ENCODE measurements around the gene HDAC10. TPM values are rescaled to one million over a fixed set of nuclear protein-coding genes. Genes with fewer than 3 reads are reported as not detected.

HDAC10 gene
- total RNA-seq, 4 donors from 2014 or later, result 43.1 to 93.7 (median 56.2) TPM

- WGBS, result 0% methylated on average over 5 of the region's 92 CpGs
- TF ChIP-seq EP300 (IDR thresholded peaks at IDR 0.05), result no peak
- TF ChIP-seq, protein P1, sequence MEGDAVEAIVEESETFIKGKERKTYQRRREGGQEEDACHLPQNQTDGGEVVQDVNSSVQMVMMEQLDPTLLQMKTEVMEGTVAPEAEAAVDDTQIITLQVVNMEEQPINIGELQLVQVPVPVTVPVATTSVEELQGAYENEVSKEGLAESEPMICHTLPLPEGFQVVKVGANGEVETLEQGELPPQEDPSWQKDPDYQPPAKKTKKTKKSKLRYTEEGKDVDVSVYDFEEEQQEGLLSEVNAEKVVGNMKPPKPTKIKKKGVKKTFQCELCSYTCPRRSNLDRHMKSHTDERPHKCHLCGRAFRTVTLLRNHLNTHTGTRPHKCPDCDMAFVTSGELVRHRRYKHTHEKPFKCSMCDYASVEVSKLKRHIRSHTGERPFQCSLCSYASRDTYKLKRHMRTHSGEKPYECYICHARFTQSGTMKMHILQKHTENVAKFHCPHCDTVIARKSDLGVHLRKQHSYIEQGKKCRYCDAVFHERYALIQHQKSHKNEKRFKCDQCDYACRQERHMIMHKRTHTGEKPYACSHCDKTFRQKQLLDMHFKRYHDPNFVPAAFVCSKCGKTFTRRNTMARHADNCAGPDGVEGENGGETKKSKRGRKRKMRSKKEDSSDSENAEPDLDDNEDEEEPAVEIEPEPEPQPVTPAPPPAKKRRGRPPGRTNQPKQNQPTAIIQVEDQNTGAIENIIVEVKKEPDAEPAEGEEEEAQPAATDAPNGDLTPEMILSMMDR (IDR thresholded peaks at IDR 0.05), result no peak
- no peak for TF ChIP-seq POLR2AphosphoS5 (IDR thresholded peaks at IDR 0.05)
- no peak for TF ChIP-seq POLR2A (IDR thresholded peaks at IDR 0.05)
- no peaks in the 10 kb centered on the region for H3K36me3 ChIP-seq
- peaks cover 27% of the 10 kb centered on the region for H3K4me1 ChIP-seq
- H3K9me3 ChIP-seq, result no peaks in the 10 kb centered on the region
- peak overlapping the region; percentile 51 for H3K4me3 ChIP-seq
- no peak overlapping the region for H3K27ac ChIP-seq
- peaks cover 63% of the 10 kb centered on the region for H3K27me3 ChIP-seq
- DNase-seq (ENCODE audit: low spot score in 2 of 2), result no peak
Measured at GRCh38 chr22:50260801-50261614, 9.9 kb upstream of the HDAC10 start.

DNA sequence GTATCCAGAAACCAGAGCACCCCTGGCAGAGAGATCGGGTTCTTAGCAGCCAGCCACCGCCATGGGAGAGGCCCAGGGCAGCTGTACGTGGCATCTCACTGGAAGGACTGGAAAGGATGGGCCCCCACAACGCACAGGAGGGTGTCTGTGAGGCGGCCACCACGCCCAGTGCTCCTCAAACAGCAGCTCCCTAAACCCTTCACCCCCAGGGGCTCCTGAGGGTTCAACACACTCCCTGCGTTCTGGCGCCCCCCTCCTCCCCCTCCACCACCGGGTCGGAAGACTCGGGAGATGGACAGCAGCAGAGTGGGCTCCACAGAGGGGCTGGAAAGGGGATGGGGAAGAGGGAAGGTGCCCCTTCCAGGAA lies 9.4 kb upstream of the HDAC10 start:
- DNase-seq (ENCODE audit: low spot score in 2 of 2), result no peak
- peaks cover 27% of the 10 kb centered on the region for H3K4me1 ChIP-seq
- H3K27ac ChIP-seq, result no peak overlapping the region
- 0% methylated on average over 5 of the region's 11 CpGs for WGBS
- H3K4me3 ChIP-seq, result peak overlapping the region; percentile 51
- H3K27me3 ChIP-seq, result peaks cover 63% of the 10 kb centered on the region
- TF ChIP-seq POLR2A (IDR thresholded peaks at IDR 0.05), result no peak
- TF ChIP-seq, protein P1 (IDR thresholded peaks at IDR 0.05), result no peak
- no peaks in the 10 kb centered on the region for H3K36me3 ChIP-seq
- H3K9me3 ChIP-seq, result no peaks in the 10 kb centered on the region

- peaks cover 63% of the 10 kb centered on the region for H3K27me3 ChIP-seq
- H3K4me3 ChIP-seq, result no peak overlapping the region
- H3K27ac ChIP-seq, result no peak overlapping the region
- 89% methylated on average over 15 of the region's 15 CpGs for WGBS
- H3K9me3 ChIP-seq, result no peaks in the 10 kb centered on the region
- TF ChIP-seq POLR2A (IDR thresholded peaks at IDR 0.05) (no peak), EP300 (IDR thresholded peaks at IDR 0.05) (no peak), POLR2AphosphoS5 (IDR thresholded peaks at IDR 0.05) (no peak)
- TF ChIP-seq, protein P1 (IDR thresholded peaks at IDR 0.05), result no peak
- no peaks in the 10 kb centered on the region for H3K36me3 ChIP-seq
- DNase-seq (ENCODE audit: low spot score in 2 of 2), result no peak
- H3K4me1 ChIP-seq, result peaks cover 27% of the 10 kb centered on the region
Measured at GRCh38 chr22:50259302-50259701, 8.2 kb upstream of the HDAC10 start.

- no peak overlapping the region for H3K4me3 ChIP-seq
- no peak for DNase-seq (ENCODE audit: low spot score in 2 of 2)
- no peak for TF ChIP-seq POLR2AphosphoS5 (IDR thresholded peaks at IDR 0.05)
- no peak for TF ChIP-seq EP300 (IDR thresholded peaks at IDR 0.05)
- TF ChIP-seq POLR2A (IDR thresholded peaks at IDR 0.05), result no peak
- TF ChIP-seq, protein P1 (IDR thresholded peaks at IDR 0.05), result no peak
- 71% methylated on average over 15 of the region's 24 CpGs for WGBS
- H3K4me1 ChIP-seq, result peaks cover 27% of the 10 kb centered on the region
- peaks cover 63% of the 10 kb centered on the region for H3K27me3 ChIP-seq
- no peak overlapping the region for H3K27ac ChIP-seq
- no peaks in the 10 kb centered on the region for H3K9me3 ChIP-seq
- no peaks in the 10 kb centered on the region for H3K36me3 ChIP-seq
Measured at GRCh38 chr22:50258361-50259292, 7.6 kb upstream of the HDAC10 start.

Data from suprapubic skin (tissue), 4 donors.